ENCODE measurements around the gene GP2.

GRCh38 chr16:20329392-20330138, 2.3 kb upstream of the GP2 start:
- TF ChIP-seq, protein P1, sequence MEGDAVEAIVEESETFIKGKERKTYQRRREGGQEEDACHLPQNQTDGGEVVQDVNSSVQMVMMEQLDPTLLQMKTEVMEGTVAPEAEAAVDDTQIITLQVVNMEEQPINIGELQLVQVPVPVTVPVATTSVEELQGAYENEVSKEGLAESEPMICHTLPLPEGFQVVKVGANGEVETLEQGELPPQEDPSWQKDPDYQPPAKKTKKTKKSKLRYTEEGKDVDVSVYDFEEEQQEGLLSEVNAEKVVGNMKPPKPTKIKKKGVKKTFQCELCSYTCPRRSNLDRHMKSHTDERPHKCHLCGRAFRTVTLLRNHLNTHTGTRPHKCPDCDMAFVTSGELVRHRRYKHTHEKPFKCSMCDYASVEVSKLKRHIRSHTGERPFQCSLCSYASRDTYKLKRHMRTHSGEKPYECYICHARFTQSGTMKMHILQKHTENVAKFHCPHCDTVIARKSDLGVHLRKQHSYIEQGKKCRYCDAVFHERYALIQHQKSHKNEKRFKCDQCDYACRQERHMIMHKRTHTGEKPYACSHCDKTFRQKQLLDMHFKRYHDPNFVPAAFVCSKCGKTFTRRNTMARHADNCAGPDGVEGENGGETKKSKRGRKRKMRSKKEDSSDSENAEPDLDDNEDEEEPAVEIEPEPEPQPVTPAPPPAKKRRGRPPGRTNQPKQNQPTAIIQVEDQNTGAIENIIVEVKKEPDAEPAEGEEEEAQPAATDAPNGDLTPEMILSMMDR (conservative IDR thresholded peaks at IDR 0.05 in 1 of 2, IDR thresholded peaks at IDR 0.05 in 1 of 2; ENCODE audit: low read depth in 1 of 2, low read length in 2 of 2) = no peak
- no peak for TF ChIP-seq EZH2 (IDR thresholded peaks at IDR 0.05; ENCODE audit: low read length, missing control alignments)

Data from fibroblast of lung (primary cell).